ENCODE data around the gene SLC23A2. TPM values are rescaled to one million over a fixed set of nuclear protein-coding genes. Genes with fewer than 3 reads are reported as not detected.

The SLC23A2 gene
- total RNA-seq, 4 donors from 2014 or later = 3.6 to 15.1 (median 11.1) TPM

GRCh38 chr20:4871486-4871885 is 129.8 kb downstream of the SLC23A2 start:
- DNase-seq = no peak
- H3K9me3 ChIP-seq = no peaks in the 10 kb centered on the region
- no peak overlapping the region for H3K4me3 ChIP-seq
- TF ChIP-seq CTCF (IDR thresholded peaks at IDR 0.05) = no peak
- TF ChIP-seq POLR2A (IDR thresholded peaks at IDR 0.05) = no peak
- H3K27ac ChIP-seq = no peak overlapping the region
- peaks cover 0 to 19% (median under 1%) of the 10 kb centered on the region in 3 donors for H3K4me1 ChIP-seq
- H3K36me3 ChIP-seq = peaks cover 0 to 65% (median 0%) of the 10 kb centered on the region in 3 donors
- intact Hi-C loops (cut with DNase I) = no loop called here
- WGBS, 2 donors = 81% methylated on average over 6 of the region's 6 CpGs
- H3K27me3 ChIP-seq = no peaks in the 10 kb centered on the region

GRCh38 chr20:4870906-4871305 is 130.4 kb downstream of the SLC23A2 start:
- WGBS, 2 donors = 78 to 86% methylated on average over 5 of the region's 5 CpGs

GRCh38 chr20:4869290-4870193 is 131.8 kb downstream of the SLC23A2 start:
- Histone ChIP-seq H3K9me3 (no peaks in the 10 kb centered on the region), H3K27me3 (no peaks in the 10 kb centered on the region), H3K4me3 (no peak overlapping the region), H3K4me1 (peaks cover 0 to 14% (median 4%) of the 10 kb centered on the region in 3 donors), H3K27ac (no peak overlapping the region), H3K36me3 (peaks cover 0 to 65% (median 0%) of the 10 kb centered on the region in 3 donors)
- DNase-seq = no peak
- 62 to 73% methylated on average over 9 to 20 of the region's 20 CpGs for WGBS, 2 donors
- intact Hi-C loops (cut with DNase I) = no loop called here
- TF ChIP-seq POLR2A (IDR thresholded peaks at IDR 0.05) = no peak
- TF ChIP-seq CTCF (IDR thresholded peaks at IDR 0.05) = no peak

More at GRCh38 chr20:4870906-4871305, 130.4 kb downstream of the SLC23A2 start:
- intact Hi-C loops (cut with DNase I) = no loop called here
- TF ChIP-seq CTCF (IDR thresholded peaks at IDR 0.05) = no peak
- TF ChIP-seq POLR2A (IDR thresholded peaks at IDR 0.05) = no peak
- Histone ChIP-seq H3K27ac (no peak overlapping the region), H3K4me3 (no peak overlapping the region), H3K4me1 (peaks cover 0 to 22% (median 4%) of the 10 kb centered on the region in 3 donors), H3K27me3 (no peaks in the 10 kb centered on the region), H3K9me3 (no peaks in the 10 kb centered on the region), H3K36me3 (peaks cover 0 to 66% (median 0%) of the 10 kb centered on the region in 3 donors)
- DNase-seq = no peak

GRCh38 chr20:4867051-4867450 is 134.3 kb downstream of the SLC23A2 start:
- DNase-seq = no peak
- no peak overlapping the region for H3K4me3 ChIP-seq
- peaks cover 0 to 14% (median 4%) of the 10 kb centered on the region in 3 donors for H3K4me1 ChIP-seq
- no peak overlapping the region for H3K27ac ChIP-seq
- no peaks in the 10 kb centered on the region for H3K27me3 ChIP-seq
- 62 to 91% methylated on average over 4 of the region's 4 CpGs for whole genome bisulfite sequencing, 2 donors
- no peaks in the 10 kb centered on the region for H3K9me3 ChIP-seq
- intact Hi-C loops (cut with DNase I) = no loop called here
- H3K36me3 ChIP-seq = peaks cover 0 to 65% (median 0%) of the 10 kb centered on the region in 3 donors
- no peak for TF ChIP-seq CTCF (IDR thresholded peaks at IDR 0.05)
- TF ChIP-seq POLR2A (IDR thresholded peaks at IDR 0.05) = no peak

- H3K4me3 ChIP-seq = no peak overlapping the region
- H3K9me3 ChIP-seq = no peaks in the 10 kb centered on the region
- WGBS, 2 donors = 90 to 94% methylated on average over 2 of the region's 2 CpGs
- no peaks in the 10 kb centered on the region for H3K27me3 ChIP-seq
- H3K4me1 ChIP-seq = peaks cover 0 to 14% (median 4%) of the 10 kb centered on the region in 3 donors
- no peak overlapping the region for H3K27ac ChIP-seq
- intact Hi-C loops (cut with DNase I) = no loop called here
- no peak for DNase-seq
- H3K36me3 ChIP-seq = peaks cover 0 to 69% (median 0%) of the 10 kb centered on the region in 3 donors
- no peak for TF ChIP-seq POLR2A (IDR thresholded peaks at IDR 0.05)
- peak in 4 of 6 experiments; percentile 10 to 29 (median 19) for TF ChIP-seq CTCF (IDR thresholded peaks at IDR 0.05)
Observed at GRCh38 chr20:4866429-4866828, 134.9 kb downstream of the SLC23A2 start.
